ENCODE measurements around the gene SNAPC2.

DNA sequence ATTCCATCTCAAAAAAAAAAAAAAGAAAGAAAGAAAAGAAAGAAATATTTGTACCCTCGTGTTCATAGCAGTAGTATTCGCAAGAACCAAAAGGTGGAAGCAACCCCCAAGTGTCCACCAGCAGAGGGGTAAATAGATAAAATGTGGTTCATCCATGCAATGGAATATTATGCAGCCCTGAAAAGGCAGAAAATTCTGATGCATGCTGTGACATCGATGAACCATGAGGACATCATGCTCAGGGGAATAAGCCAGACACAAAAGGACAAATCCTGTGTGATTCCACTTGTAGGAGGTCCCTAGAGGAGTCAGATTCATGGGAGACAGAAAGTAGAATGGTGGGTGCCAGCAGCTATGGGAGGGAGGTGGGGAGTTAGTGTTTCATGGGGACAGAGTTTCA, 38.2 kb upstream of the SNAPC2 start:
- TF ChIP-seq ARNT (IDR thresholded peaks at IDR 0.05) (no peak), LEF1 (IDR thresholded peaks at IDR 0.05; ENCODE audit: borderline replicate concordance) (no peak), BHLHE40 (IDR thresholded peaks at IDR 0.05; ENCODE audit: borderline replicate concordance) (no peak), FOXK2 (IDR thresholded peaks at IDR 0.05) (no peak), SUZ12 (IDR thresholded peaks at IDR 0.05) (no peak), CTBP1 (IDR thresholded peaks at IDR 0.05; ENCODE audit: borderline replicate concordance) (no peak), L3MBTL2 (conservative IDR thresholded peaks at IDR 0.05) (no peak), FOXA1 (IDR thresholded peaks at IDR 0.05) (no peak), SP1 (IDR thresholded peaks at IDR 0.05) (no peak), ELF4 (IDR thresholded peaks at IDR 0.05) (no peak), FOXM1 (IDR thresholded peaks at IDR 0.05; ENCODE audit: borderline replicate concordance) (no peak)
- TF ChIP-seq, protein P1, sequence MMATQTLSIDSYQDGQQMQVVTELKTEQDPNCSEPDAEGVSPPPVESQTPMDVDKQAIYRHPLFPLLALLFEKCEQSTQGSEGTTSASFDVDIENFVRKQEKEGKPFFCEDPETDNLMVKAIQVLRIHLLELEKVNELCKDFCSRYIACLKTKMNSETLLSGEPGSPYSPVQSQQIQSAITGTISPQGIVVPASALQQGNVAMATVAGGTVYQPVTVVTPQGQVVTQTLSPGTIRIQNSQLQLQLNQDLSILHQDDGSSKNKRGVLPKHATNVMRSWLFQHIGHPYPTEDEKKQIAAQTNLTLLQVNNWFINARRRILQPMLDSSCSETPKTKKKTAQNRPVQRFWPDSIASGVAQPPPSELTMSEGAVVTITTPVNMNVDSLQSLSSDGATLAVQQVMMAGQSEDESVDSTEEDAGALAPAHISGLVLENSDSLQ (IDR thresholded peaks at IDR 0.05) = no peak

Data from HEK293T (cell line).